Heart left ventricle (tissue), 16 donors: ENCODE measurements around the gene NGEF. TPM values are rescaled to one million over a fixed set of nuclear protein-coding genes. Genes with fewer than 3 reads are reported as not detected.

Experiments used
- ATAC-seq, 4 donors: fragments of 200-7000 bp; cut with Tn5 transposase; one replicate each; pipeline ENCODE4 v1.9.1; 2020 to 2022; ENCODE audit warnings: moderate library complexity in 4 of 4, mild to moderate bottlenecking in 3 of 4, moderate number of reproducible peaks in 1 of 4
- DNase-seq, 5 donors: peaks; one replicate each; pipeline ENCODE4 v3.0.0-alpha.2; 2020
- H3K27ac ChIP-seq, 12 donors: fragments of 200-600 bp; sonication (generic) in 4 of 12; one replicate each; pipeline versions ENCODE4 v1.5.0 to v1.8.0; 2016 to 2022; ENCODE audit warnings: mild to moderate bottlenecking in 2 of 12
- H3K27me3 ChIP-seq, 9 donors: fragments of 200-600 bp; sonication (generic) in 2 of 9; one replicate each; pipeline versions ENCODE4 v1.5.1 to v1.8.0; 2016 to 2022; ENCODE audit warnings: mild to moderate bottlenecking in 3 of 9
- H3K36me3 ChIP-seq, 9 donors: fragments of 200-600 bp; sonication (generic) in 2 of 9; one replicate each; pipeline versions ENCODE4 v1.5.0 to v1.8.0; 2018 to 2022; ENCODE audit warnings: mild to moderate bottlenecking in 2 of 9
- H3K4me1 ChIP-seq, 12 donors: fragments of 200-600 bp; sonication (generic) in 4 of 12; one replicate each; pipeline versions ENCODE4 v1.5.0 to v1.8.0; 2016 to 2022; ENCODE audit warnings: mild to moderate bottlenecking in 3 of 12
- H3K4me3 ChIP-seq, 12 donors: fragments of 200-600 bp; sonication (generic) in 4 of 12; one replicate each; pipeline versions ENCODE4 v1.5.0 to v1.8.0; 2017 to 2022; ENCODE audit warnings: mild to moderate bottlenecking in 9 of 12, moderate library complexity in 4 of 12
- H3K9me3 ChIP-seq, 12 donors: fragments of 200-600 bp; sonication (generic) in 4 of 12; one replicate each; pipeline versions ENCODE4 v1.5.0 to v1.8.0; 2016 to 2022; ENCODE audit warnings: mild to moderate bottlenecking in 1 of 12
- CTCF ChIP-seq, 12 donors: fragments of 200-600 bp; sonication (generic) in 4 of 12; IDR thresholded peaks; one replicate each; pipeline versions ENCODE4 v1.5.0 to v1.8.0; 2018 to 2022; ENCODE audit warnings: antibody characterized with exemption in 12 of 12, mild to moderate bottlenecking in 5 of 12
- POLR2A ChIP-seq, 2 donors: fragments of 450-650 bp; IDR thresholded peaks; one replicate each; pipeline ENCODE4 v1.6.1; 2017; ENCODE audit warnings: antibody characterized with exemption in 2 of 2, mild to moderate bottlenecking in 2 of 2, moderate library complexity in 2 of 2
- WGBS, 4 donors: extraction: QIAGEN DNeasy Blood & Tissue Kit in 2 of 4; methylation state at CpG; one replicate each; pipeline versions ENCODE4 v1.1.5 to v1.1.7; 2013 to 2018; 5-methylcytosine and 5-hydroxymethylcytosine counted together
- intact Hi-C, 10 donors: fragments of 100-400 bp; cut with DNase I; formaldehyde crosslinking; loops; one replicate each; pipeline versions ENCODE4 v1.11.1 to v1.14.2; 2022
- polyA plus RNA-seq, 2 donors: library from polyadenylated mRNA; stranded (reverse); fragments of 200-250 nt; gene quantifications; one replicate each; pipeline ENCODE4 v1.2.3, GENCODE V29; 2013
- total RNA-seq, 9 donors: library from RNA; depleted of rRNA in 2 of 9; stranded (reverse); fragments of >200 nt in 2 of 9; fragmentation: NEBNext Ultra II Directional in 3 of 9; extraction: Animal tissue kit (Norgen Biotek cat#: 25700) in 3 of 9; gene quantifications; one replicate each; pipeline versions ENCODE4 v1.1.0 to v1.2.4, GENCODE V29; 2016 to 2023
- donor health status: ischemic (EF 13 %, LVEDD 7.1; RV severe dilation, severe dysfunction).
- donor health status: healthy with polysubstance abuse.
- donor health status: DM: no; HTN: yes; CAD: no.
- donor health status: DM: no; HTN: no; CAD: no.
- donor health status: ischemic (EF 25% LVEDD 6.9; RV normal size, moderate dysfunction).
- donor health status: ischemic (EF 25% LVEDD 5.7; RV mildly dilated, moderate dysfunction).
- donor health status: healthy.
- donor health status: DM: yes; HTN: yes; CAD: no.
- donor health status: ischemic (EF 35%, LVEDD 5.7; RV mildly dilated, moderate dysfunction).
- donor health status: nonischemic (EF 11% LVEDD 7.7; RV severe dilation, severe dysfunction).
- donor health status: DM: yes; HTN: yes; CAD: no.
- donor health status: PGD.
- donor health status: ischemic (EF 29% LVEDD 5.4; RV normal size, mild dysfunction).
- donor health status: nonischemic (EF 23%, LVEDD 6.1; RV moderate dilation, normal function).

NGEF gene
- total and polyA plus RNA-seq, 11 donors: 0.15 to 0.62 (median 0.42) TPM; not detected in 4

- no peaks in the 10 kb centered on the region for H3K27me3 ChIP-seq
- no peaks in the 10 kb centered on the region for H3K4me1 ChIP-seq
- H3K36me3 ChIP-seq: no peaks in the 10 kb centered on the region
- WGBS, 4 donors: 86 to 90% (median 87%) methylated on average over 12 to 14 of the region's 14 CpGs
- ATAC-seq (no peak), DNase-seq (no peak)
- TF ChIP-seq CTCF (IDR thresholded peaks at IDR 0.05) (no peak), POLR2A (IDR thresholded peaks at IDR 0.05) (no peak)
- intact Hi-C loops: loop anchor here in 2 of 10 donors (10.0 kb wide), 3 partner anchors 139 to 419 kb away; no protein-coding TSS in a partner anchor
- no peaks in the 10 kb centered on the region for H3K9me3 ChIP-seq
- no peak overlapping the region for H3K27ac ChIP-seq
- no peak overlapping the region for H3K4me3 ChIP-seq
Observed at GRCh38 chr2:233023761-233024410, 10.8 kb upstream of the NGEF start.

- TF ChIP-seq CTCF (IDR thresholded peaks at IDR 0.05) (no peak), POLR2A (IDR thresholded peaks at IDR 0.05) (no peak)
- WGBS, 4 donors: 86 to 93% (median 89%) methylated on average over 14 to 18 of the region's 18 CpGs
- no peaks in the 10 kb centered on the region for H3K4me1 ChIP-seq
- H3K27me3 ChIP-seq: no peaks in the 10 kb centered on the region
- intact Hi-C loops: loop anchor here in 2 of 10 donors (10.0 kb wide), 3 partner anchors 138 to 418 kb away; no protein-coding TSS in a partner anchor
- no peaks in the 10 kb centered on the region for H3K36me3 ChIP-seq
- peaks cover 0 to 7% (median 0%) of the 10 kb centered on the region in 12 donors for H3K9me3 ChIP-seq
- no peak overlapping the region for H3K4me3 ChIP-seq
- DNase-seq (no peak), ATAC-seq (no peak)
- H3K27ac ChIP-seq: no peak overlapping the region
Observed at GRCh38 chr2:233023007-233023760, 10.1 kb upstream of the NGEF start.

DNA sequence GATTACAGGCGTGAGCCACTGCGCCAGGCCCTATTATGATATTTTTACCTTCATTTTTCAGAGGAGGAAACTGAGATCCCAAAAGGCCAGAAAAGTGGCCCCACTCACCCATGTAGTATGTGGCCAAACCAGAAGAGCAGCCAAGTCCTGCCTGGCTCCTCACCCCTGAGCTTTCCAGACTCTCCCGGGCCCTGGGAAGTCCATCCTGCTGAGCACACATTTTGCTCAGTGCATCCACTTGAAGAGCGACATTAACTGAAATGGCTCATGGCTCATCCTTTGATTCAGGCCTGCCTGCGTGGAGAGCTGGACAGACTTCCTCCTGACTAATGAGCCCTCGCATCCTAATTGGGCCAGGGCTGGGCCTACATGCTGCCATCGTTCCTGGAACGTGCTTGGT, 9.5 kb upstream of the NGEF start:
- 74 to 89% (median 87%) methylated on average over 6 to 8 of the region's 8 CpGs for WGBS, 4 donors
- Histone ChIP-seq H3K27me3 (no peaks in the 10 kb centered on the region), H3K27ac (no peak overlapping the region), H3K4me1 (no peaks in the 10 kb centered on the region), H3K9me3 (peaks cover 0 to 12% (median 3%) of the 10 kb centered on the region in 12 donors), H3K36me3 (no peaks in the 10 kb centered on the region), H3K4me3 (no peak overlapping the region)
- DNase-seq: no peak
- no peak for ATAC-seq
- intact Hi-C loops: loop anchor here in 2 of 10 donors (10.0 kb wide), 3 partner anchors 138 to 418 kb away; no protein-coding TSS in a partner anchor
- TF ChIP-seq POLR2A (IDR thresholded peaks at IDR 0.05) (no peak), CTCF (IDR thresholded peaks at IDR 0.05) (no peak)

DNA sequence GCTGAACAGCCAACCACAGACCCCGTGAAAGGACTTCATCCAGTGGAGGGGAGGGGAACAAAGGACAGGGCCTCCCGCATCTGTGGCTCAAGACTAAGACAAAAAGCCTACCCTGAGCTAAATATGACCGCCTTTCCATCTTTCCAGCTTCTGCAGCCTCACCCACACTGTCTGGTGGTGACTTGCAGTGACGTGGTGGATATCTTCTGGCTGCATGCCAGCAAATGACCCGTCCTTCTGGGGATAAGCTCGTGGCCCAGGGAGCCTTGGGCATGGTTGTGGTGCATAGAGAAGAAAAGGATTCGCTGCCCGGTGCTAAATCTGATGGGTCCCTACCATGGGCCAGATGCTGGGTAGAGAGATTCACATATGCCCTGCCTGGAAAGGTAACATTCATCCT, 8.7 kb upstream of the NGEF start:
- no peaks in the 10 kb centered on the region for H3K27me3 ChIP-seq
- H3K4me1 ChIP-seq: no peaks in the 10 kb centered on the region
- ATAC-seq (no peak), DNase-seq (no peak)
- no peak overlapping the region for H3K4me3 ChIP-seq
- H3K9me3 ChIP-seq: peaks cover 0 to 20% (median 4%) of the 10 kb centered on the region in 12 donors
- no peak for TF ChIP-seq POLR2A (IDR thresholded peaks at IDR 0.05)
- TF ChIP-seq CTCF (IDR thresholded peaks at IDR 0.05): no peak
- H3K27ac ChIP-seq: no peak overlapping the region
- no peaks in the 10 kb centered on the region for H3K36me3 ChIP-seq
- WGBS, 4 donors: 60 to 73% (median 68%) methylated on average over 8 of the region's 8 CpGs
- intact Hi-C loops: loop anchor here in 2 of 10 donors (10.0 kb wide), 3 partner anchors 137 to 417 kb away; no protein-coding TSS in a partner anchor
